ENCODE measurements around the gene ZNF318. TPM values are rescaled to one million over a fixed set of nuclear protein-coding genes. Genes with fewer than 3 reads are reported as not detected.
A peak's percentile ranks its signal among the peaks of the same experiment; 100 is the strongest.

ZNF318 gene
- polyA plus RNA-seq, 1 of the 3 experiments (the other 2 are of a cell fraction): 6.3 TPM

DNA sequence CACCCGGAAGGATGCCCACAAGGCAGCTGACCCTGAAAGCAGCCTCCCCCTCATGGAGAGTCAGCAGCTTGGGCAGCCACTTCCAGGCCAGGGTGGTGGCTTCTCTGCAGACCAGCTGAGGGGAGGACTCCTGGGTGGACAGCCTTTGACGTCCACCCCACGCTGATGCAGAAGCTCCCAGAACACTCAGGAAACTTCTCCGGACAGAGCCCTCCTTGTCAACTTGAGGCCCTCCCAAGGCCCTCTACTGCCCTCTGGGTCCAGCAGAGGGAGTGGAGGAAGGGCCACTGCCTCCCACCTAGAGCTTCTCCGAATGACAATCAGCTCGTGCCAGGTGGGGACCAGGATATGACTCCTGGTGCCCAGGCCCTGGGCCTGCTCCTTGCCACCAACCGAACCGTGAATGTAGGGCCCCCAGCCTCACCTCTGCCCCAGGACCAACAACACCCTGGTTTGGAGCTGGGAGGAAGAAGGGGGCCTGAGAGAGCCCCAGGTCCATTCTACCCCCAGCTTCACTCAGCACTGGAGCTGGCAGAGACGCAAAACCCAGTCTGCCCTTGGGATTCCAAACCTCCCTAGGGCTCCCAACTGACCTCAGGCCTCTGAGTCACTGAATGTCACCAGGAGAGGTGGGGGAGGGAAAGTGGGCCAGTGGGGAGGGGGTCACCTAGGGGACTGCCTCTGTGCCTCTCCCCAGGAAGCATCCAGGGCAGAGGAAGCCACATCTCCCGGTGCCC is 82.3 kb downstream of the ZNF318 start:
- TF ChIP-seq CTCF (IDR thresholded peaks at IDR 0.05): peak; percentile 17; the same call in 1 of the 2 replicates
- no peak for TF ChIP-seq FOXJ3 (CRISPR knock-in tag; IDR thresholded peaks at IDR 0.05)
- no peak for TF ChIP-seq TEAD4 (IDR thresholded peaks at IDR 0.05; ENCODE audit: borderline replicate concordance, insufficient read depth)
- no peak for TF ChIP-seq RFX5 (IDR thresholded peaks at IDR 0.05; ENCODE audit: low read length)
- TF ChIP-seq SMC3 (IDR thresholded peaks at IDR 0.05; ENCODE audit: low read depth, low read length): peak; percentile 8; the same call in 1 of the 2 replicates
- TF ChIP-seq FOSL2 (IDR thresholded peaks at IDR 0.05; ENCODE audit: borderline replicate concordance, low read depth): no peak
- TF ChIP-seq, protein P1, sequence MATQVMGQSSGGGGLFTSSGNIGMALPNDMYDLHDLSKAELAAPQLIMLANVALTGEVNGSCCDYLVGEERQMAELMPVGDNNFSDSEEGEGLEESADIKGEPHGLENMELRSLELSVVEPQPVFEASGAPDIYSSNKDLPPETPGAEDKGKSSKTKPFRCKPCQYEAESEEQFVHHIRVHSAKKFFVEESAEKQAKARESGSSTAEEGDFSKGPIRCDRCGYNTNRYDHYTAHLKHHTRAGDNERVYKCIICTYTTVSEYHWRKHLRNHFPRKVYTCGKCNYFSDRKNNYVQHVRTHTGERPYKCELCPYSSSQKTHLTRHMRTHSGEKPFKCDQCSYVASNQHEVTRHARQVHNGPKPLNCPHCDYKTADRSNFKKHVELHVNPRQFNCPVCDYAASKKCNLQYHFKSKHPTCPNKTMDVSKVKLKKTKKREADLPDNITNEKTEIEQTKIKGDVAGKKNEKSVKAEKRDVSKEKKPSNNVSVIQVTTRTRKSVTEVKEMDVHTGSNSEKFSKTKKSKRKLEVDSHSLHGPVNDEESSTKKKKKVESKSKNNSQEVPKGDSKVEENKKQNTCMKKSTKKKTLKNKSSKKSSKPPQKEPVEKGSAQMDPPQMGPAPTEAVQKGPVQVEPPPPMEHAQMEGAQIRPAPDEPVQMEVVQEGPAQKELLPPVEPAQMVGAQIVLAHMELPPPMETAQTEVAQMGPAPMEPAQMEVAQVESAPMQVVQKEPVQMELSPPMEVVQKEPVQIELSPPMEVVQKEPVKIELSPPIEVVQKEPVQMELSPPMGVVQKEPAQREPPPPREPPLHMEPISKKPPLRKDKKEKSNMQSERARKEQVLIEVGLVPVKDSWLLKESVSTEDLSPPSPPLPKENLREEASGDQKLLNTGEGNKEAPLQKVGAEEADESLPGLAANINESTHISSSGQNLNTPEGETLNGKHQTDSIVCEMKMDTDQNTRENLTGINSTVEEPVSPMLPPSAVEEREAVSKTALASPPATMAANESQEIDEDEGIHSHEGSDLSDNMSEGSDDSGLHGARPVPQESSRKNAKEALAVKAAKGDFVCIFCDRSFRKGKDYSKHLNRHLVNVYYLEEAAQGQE (IDR thresholded peaks at IDR 0.05; ENCODE audit: low read depth, low read length): no peak
- no peak for TF ChIP-seq YY1 (IDR thresholded peaks at IDR 0.05; ENCODE audit: low read depth)
- TF ChIP-seq, protein P2, sequence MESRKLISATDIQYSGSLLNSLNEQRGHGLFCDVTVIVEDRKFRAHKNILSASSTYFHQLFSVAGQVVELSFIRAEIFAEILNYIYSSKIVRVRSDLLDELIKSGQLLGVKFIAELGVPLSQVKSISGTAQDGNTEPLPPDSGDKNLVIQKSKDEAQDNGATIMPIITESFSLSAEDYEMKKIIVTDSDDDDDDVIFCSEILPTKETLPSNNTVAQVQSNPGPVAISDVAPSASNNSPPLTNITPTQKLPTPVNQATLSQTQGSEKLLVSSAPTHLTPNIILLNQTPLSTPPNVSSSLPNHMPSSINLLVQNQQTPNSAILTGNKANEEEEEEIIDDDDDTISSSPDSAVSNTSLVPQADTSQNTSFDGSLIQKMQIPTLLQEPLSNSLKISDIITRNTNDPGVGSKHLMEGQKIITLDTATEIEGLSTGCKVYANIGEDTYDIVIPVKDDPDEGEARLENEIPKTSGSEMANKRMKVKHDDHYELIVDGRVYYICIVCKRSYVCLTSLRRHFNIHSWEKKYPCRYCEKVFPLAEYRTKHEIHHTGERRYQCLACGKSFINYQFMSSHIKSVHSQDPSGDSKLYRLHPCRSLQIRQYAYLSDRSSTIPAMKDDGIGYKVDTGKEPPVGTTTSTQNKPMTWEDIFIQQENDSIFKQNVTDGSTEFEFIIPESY (IDR thresholded peaks at IDR 0.05; ENCODE audit: borderline replicate concordance, low read depth): no peak
- no peak for TF ChIP-seq EZH2phosphoT487 (IDR thresholded peaks at IDR 0.05; ENCODE audit: borderline replicate concordance, low read depth)
- TF ChIP-seq MEF2A (IDR thresholded peaks at IDR 0.05; ENCODE audit: borderline replicate concordance, low read depth): no peak
- H3F3A ChIP-seq (replicated peaks; ENCODE audit: insufficient read depth): no peaks in the 10 kb centered on the region
- H3K36me3 ChIP-seq (replicated peaks in 1 of 2; ENCODE audit: control insufficient read depth in 1 of 2, insufficient read depth in 2 of 2, low read length in 1 of 2): no peaks in the 10 kb centered on the region
- H3K27ac ChIP-seq (ENCODE audit: low read depth in 2 of 2, low read length in 1 of 2): no peak overlapping the region
- DNase-seq: no peak
- no peak overlapping the region for H3K4me3 ChIP-seq (ENCODE audit: low read depth in 2 of 2, low read length in 1 of 2)
- no peaks in the 10 kb centered on the region for H3K79me2 ChIP-seq (ENCODE audit: insufficient read depth)
- H3K9me3 ChIP-seq: no peaks in the 10 kb centered on the region
- no peaks in the 10 kb centered on the region for H3K27me3 ChIP-seq (ENCODE audit: insufficient read depth)
- no peaks in the 10 kb centered on the region for H3K4me1 ChIP-seq (ENCODE audit: control insufficient read depth in 1 of 2, insufficient read depth in 2 of 2, low read depth in 1 of 2, low read length in 1 of 2)
- no peaks in the 10 kb centered on the region for H3K9me2 ChIP-seq
- no peak overlapping the region for H3K9ac ChIP-seq
- 88% methylated on average over 4 of the region's 10 CpGs for whole genome bisulfite sequencing (ENCODE audit: low lambda C conversion rate)
- H4K20me1 ChIP-seq (ENCODE audit: insufficient read depth): no peaks in the 10 kb centered on the region
- H2AFZ ChIP-seq (ENCODE audit: low read depth): no peak overlapping the region
- no peak overlapping the region for H3K4me2 ChIP-seq
- CTCF ChIA-PET: interaction anchor here (1.3 to 2.7 kb wide), 2 partner anchors 10 to 58 kb away, joined by 3 to 8 read pairs; no protein-coding TSS in a partner anchor
- POLR2A ChIA-PET: no interaction called here

Measured in SK-N-SH (cell line).